ENCODE measurements around the gene CTPS2. TPM values are rescaled to one million over a fixed set of nuclear protein-coding genes. Genes with fewer than 3 reads are reported as not detected.
A peak's percentile ranks its signal among the peaks of the same experiment; 100 is the strongest.
"Not testable (repeated sequence)": the region's sequence is repeated elsewhere in the genome, so short reads cannot be mapped to it uniquely, and the experiment has no call there.

The CTPS2 gene, protein sequence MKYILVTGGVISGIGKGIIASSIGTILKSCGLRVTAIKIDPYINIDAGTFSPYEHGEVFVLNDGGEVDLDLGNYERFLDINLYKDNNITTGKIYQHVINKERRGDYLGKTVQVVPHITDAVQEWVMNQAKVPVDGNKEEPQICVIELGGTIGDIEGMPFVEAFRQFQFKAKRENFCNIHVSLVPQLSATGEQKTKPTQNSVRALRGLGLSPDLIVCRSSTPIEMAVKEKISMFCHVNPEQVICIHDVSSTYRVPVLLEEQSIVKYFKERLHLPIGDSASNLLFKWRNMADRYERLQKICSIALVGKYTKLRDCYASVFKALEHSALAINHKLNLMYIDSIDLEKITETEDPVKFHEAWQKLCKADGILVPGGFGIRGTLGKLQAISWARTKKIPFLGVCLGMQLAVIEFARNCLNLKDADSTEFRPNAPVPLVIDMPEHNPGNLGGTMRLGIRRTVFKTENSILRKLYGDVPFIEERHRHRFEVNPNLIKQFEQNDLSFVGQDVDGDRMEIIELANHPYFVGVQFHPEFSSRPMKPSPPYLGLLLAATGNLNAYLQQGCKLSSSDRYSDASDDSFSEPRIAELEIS
- total RNA-seq (10 to 100 TPM; 11.8 to 17.6 TPM), polyA plus RNA-seq (10 to 100 TPM in 1 of 2 donors, 1 to 10 TPM in 1; 5.1 to 12.4 TPM)
- long read RNA-seq, donor 1, partial matches to known transcripts = 2 of 6 reads
- long read RNA-seq, donor 1, other reads (novel, unspliced or antisense) = 4 of 6 reads
- long read RNA-seq, donor 2, partial matches to known transcripts = 2 of 11 reads
- long read RNA-seq, donor 2, other reads (novel, unspliced or antisense) = 6 of 11 reads

DNA sequence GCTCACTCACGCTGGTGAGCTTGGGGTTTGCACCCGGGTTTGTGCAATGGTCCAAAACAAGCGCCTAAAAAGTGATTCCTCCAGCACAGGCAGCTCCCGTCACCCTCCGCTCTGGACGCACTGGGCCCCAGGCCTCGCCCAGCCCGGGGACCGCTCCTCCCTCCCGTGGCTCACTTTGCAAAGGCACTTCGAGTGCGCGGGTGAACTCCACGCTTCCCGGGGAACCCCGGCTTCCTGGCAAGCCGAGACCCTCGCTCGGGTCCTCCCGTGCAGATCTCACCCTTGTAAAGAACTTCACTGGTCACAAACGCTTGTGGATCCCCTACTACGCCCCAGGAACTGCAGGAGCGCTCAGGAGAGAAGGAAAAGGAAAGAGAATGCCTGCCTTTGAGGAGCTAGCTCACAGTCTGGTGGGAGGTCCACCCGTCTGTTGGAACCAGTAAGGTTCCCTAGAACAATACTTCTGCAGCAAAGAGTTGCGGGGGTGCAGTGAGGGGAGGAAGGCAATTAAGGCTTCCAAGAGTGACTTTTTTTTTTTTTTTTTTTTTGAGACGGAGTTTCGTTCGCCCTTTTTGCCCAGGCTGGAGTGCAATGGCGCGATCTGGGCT lies at the start of gene CTPS2:
CTPS2 (minus strand) TSS at position 122 of the 608 bp plus-strand sequence. CDS start 9,767 bp downstream, outside the sequence.
- Histone ChIP-seq H3K27ac (ENCODE audit: low read depth in 1 of 2, low read length in 2 of 2) (peak within 1 kb of the TSS; percentile 31 to 94), H3K9me3 (ENCODE audit: control insufficient read depth, low read length) (no peaks in the 10 kb centered on the region), H3K27me3 (ENCODE audit: control insufficient read depth in 1 of 2, insufficient read depth in 2 of 2, low read length in 1 of 2) (no peaks in the 10 kb centered on the region), H3K4me3 (ENCODE audit: low read length in 2 of 2) (peak within 1 kb of the TSS; percentile 70 to 89), H3K4me1 (ENCODE audit: control insufficient read depth in 1 of 2, insufficient read depth in 2 of 2, low read length in 2 of 2) (no peaks in the 10 kb centered on the region), H3K36me3 (ENCODE audit: control insufficient read depth in 1 of 2, insufficient read depth in 2 of 2, low read length in 1 of 2) (no peaks in the 10 kb centered on the region)
- DNase-seq (peak; percentile 80 to 88), ATAC-seq (ENCODE audit: low FRiP score) (peak; percentile 90)
- WGBS, 2 donors = 4 to 10% methylated on average over 29 to 30 of the region's 30 CpGs
- intact Hi-C loops (cut with DNase I) = loop anchor here in 1 of 2 donors (10.0 kb wide), 1 partner anchor 1038 kb away; no protein-coding TSS in a partner anchor

DNA sequence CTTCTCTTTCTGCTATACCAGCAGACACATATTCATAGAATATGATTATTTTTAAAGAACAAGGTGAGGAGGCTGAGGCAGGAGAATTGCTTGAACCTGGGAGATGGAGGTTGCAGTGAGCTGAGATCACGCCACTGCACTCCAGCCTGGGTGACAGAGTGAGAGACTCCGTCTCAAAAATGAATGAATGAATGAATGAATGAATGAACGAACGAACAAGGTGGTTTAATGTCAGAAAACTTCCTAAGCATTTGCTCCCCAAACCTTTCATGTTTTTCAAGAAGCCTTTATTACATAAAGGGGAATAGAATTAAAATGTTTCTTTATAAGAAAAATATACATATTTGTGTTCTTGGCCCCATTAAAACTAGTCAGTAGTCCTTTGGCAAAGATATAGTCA lies 49.0 kb upstream of the CTPS2 start:
- intact Hi-C loops (cut with DNase I); DNase-seq; ATAC-seq (ENCODE audit: low FRiP score); H3K4me3 ChIP-seq (ENCODE audit: low read length in 2 of 2); H3K27ac ChIP-seq (ENCODE audit: low read depth in 1 of 2, low read length in 2 of 2); H3K36me3 ChIP-seq (ENCODE audit: control insufficient read depth in 1 of 2, insufficient read depth in 2 of 2, low read length in 1 of 2); H3K4me1 ChIP-seq (ENCODE audit: control insufficient read depth in 1 of 2, insufficient read depth in 2 of 2, low read length in 2 of 2); H3K9me3 ChIP-seq (ENCODE audit: control insufficient read depth, low read length); H3K27me3 ChIP-seq (ENCODE audit: control insufficient read depth in 1 of 2, insufficient read depth in 2 of 2, low read length in 1 of 2): not testable (repeated sequence)
- WGBS, 2 donors = 91 to 93% methylated on average over 4 of the region's 4 CpGs

DNA sequence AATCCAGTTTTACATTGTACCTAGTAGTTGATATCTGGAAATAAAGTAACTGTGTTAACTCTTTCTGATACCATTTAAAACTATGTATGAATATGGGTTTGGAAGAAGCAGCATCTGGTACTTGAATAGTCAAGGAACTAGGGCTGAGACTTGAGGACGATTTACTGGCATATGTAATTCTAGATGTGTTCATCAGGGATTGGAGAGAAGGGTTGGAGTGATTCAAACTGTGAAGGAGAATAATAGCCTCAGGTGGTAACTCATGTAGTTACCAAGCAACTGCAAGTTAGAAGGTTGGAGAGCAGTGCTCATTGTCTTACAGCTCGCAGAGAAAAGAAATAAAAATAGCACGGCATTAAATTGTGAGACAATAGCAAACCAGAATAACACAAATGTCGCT lies 44.3 kb upstream of the CTPS2 start:
- Histone ChIP-seq H3K27me3 (ENCODE audit: control insufficient read depth in 1 of 2, insufficient read depth in 2 of 2, low read length in 1 of 2) (no peaks in the 10 kb centered on the region), H3K4me1 (ENCODE audit: control insufficient read depth in 1 of 2, insufficient read depth in 2 of 2, low read length in 2 of 2) (no peaks in the 10 kb centered on the region), H3K27ac (ENCODE audit: low read depth in 1 of 2, low read length in 2 of 2) (no peak overlapping the region), H3K9me3 (ENCODE audit: control insufficient read depth, low read length) (no peaks in the 10 kb centered on the region), H3K36me3 (ENCODE audit: control insufficient read depth in 1 of 2, insufficient read depth in 2 of 2, low read length in 1 of 2) (peaks cover 0 to 12% of the 10 kb centered on the region in 2 donors), H3K4me3 (ENCODE audit: low read length in 2 of 2) (no peak overlapping the region)
- intact Hi-C loops (cut with DNase I) = no loop called here
- DNase-seq (no peak), ATAC-seq (ENCODE audit: low FRiP score) (no peak)
- WGBS, 2 donors = 86 to 92% methylated on average over 4 of the region's 4 CpGs

DNA sequence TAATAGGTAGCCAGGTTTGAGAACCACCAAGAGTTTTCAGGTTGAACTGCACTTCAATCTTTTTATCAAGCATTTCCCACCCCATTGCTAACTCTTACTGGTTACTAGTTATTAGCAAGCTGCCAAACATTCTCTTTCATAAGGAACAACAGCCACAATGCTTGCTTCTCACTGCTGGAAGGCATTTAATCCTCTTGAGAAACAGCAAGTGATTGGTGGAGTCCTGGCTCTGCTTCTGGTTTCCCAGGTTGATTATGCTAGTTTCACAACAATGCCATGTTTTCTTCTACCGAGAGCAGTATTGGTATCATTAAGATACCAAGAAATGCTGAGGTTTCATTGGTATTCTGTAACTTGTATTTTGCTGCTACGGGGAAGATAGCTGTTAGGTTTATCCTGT lies 41.5 kb upstream of the CTPS2 start:
- H3K27me3 ChIP-seq (ENCODE audit: control insufficient read depth in 1 of 2, insufficient read depth in 2 of 2, low read length in 1 of 2) = no peaks in the 10 kb centered on the region
- WGBS, 2 donors = 96 to 100% methylated on average over 2 of the region's 2 CpGs

DNA sequence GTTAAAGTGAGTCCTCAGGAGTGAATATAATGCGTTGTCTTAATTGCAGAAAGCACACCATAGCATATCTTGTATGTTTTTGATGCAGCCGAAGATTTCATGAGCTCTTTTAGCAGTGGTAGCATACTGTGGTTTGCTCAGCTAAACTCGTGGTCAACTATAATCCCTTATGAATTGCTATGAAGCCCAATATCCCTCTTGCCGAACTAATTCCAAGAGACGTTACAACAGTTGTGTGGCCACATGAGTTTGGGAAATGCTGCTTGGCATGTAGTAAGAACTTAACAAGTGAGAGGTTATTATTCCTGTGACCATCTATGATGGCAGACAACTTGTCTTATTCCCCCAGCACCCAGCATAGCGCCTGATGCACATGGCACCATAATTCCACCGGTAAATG lies 37.7 kb upstream of the CTPS2 start:
- 95 to 97% methylated on average over 7 of the region's 7 CpGs for WGBS, 2 donors
- Histone ChIP-seq H3K27me3 (ENCODE audit: control insufficient read depth in 1 of 2, insufficient read depth in 2 of 2, low read length in 1 of 2) (no peaks in the 10 kb centered on the region), H3K36me3 (ENCODE audit: control insufficient read depth in 1 of 2, insufficient read depth in 2 of 2, low read length in 1 of 2) (peaks cover 0 to 8% of the 10 kb centered on the region in 2 donors), H3K4me1 (ENCODE audit: control insufficient read depth in 1 of 2, insufficient read depth in 2 of 2, low read length in 2 of 2) (no peaks in the 10 kb centered on the region), H3K9me3 (ENCODE audit: control insufficient read depth, low read length) (no peaks in the 10 kb centered on the region), H3K4me3 (ENCODE audit: low read length in 2 of 2) (no peak overlapping the region), H3K27ac (ENCODE audit: low read depth in 1 of 2, low read length in 2 of 2) (no peak overlapping the region)
- no peak for DNase-seq
- intact Hi-C loops (cut with DNase I) = no loop called here
- no peak for ATAC-seq (ENCODE audit: low FRiP score)

More for the DNA sequence above, 41.5 kb upstream of the CTPS2 start:
- H3K36me3 ChIP-seq (ENCODE audit: control insufficient read depth in 1 of 2, insufficient read depth in 2 of 2, low read length in 1 of 2) = peaks cover 0 to 12% of the 10 kb centered on the region in 2 donors
- H3K9me3 ChIP-seq (ENCODE audit: control insufficient read depth, low read length) = no peaks in the 10 kb centered on the region
- no peak overlapping the region for H3K27ac ChIP-seq (ENCODE audit: low read depth in 1 of 2, low read length in 2 of 2)
- intact Hi-C loops (cut with DNase I) = no loop called here
- no peaks in the 10 kb centered on the region for H3K4me1 ChIP-seq (ENCODE audit: control insufficient read depth in 1 of 2, insufficient read depth in 2 of 2, low read length in 2 of 2)
- DNase-seq (no peak), ATAC-seq (ENCODE audit: low FRiP score) (no peak)
- H3K4me3 ChIP-seq (ENCODE audit: low read length in 2 of 2) = no peak overlapping the region

DNA sequence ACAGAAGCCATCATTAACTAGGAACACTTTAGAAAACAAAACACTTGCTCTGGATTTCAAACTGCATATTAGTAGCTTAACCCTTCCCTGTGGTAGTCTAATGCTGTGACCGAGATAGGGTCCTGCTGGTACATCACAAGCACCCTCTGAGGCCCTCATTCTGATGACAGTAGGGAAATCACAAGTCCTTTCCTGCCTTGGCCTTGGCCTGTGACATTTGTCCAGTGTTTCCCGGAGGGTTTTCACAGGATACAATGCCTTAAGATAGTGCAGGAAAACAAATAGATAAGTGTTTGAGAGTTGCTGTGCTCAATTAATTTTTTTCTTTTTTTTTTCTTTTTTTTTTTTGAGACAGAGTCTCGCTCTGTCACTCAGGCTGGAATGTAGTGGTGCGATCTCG lies 36.0 kb upstream of the CTPS2 start:
- no peak overlapping the region for H3K27ac ChIP-seq (ENCODE audit: low read depth in 1 of 2, low read length in 2 of 2)
- no peak overlapping the region for H3K4me3 ChIP-seq (ENCODE audit: low read length in 2 of 2)
- DNase-seq (no peak), ATAC-seq (ENCODE audit: low FRiP score) (no peak)
- intact Hi-C loops (cut with DNase I) = no loop called here
- peaks cover 2 to 8% of the 10 kb centered on the region in 2 donors for H3K36me3 ChIP-seq (ENCODE audit: control insufficient read depth in 1 of 2, insufficient read depth in 2 of 2, low read length in 1 of 2)
- H3K9me3 ChIP-seq (ENCODE audit: control insufficient read depth, low read length) = no peaks in the 10 kb centered on the region
- 89 to 99% methylated on average over 5 of the region's 5 CpGs for WGBS, 2 donors
- H3K4me1 ChIP-seq (ENCODE audit: control insufficient read depth in 1 of 2, insufficient read depth in 2 of 2, low read length in 2 of 2) = no peaks in the 10 kb centered on the region
- H3K27me3 ChIP-seq (ENCODE audit: control insufficient read depth in 1 of 2, insufficient read depth in 2 of 2, low read length in 1 of 2) = no peaks in the 10 kb centered on the region

DNA sequence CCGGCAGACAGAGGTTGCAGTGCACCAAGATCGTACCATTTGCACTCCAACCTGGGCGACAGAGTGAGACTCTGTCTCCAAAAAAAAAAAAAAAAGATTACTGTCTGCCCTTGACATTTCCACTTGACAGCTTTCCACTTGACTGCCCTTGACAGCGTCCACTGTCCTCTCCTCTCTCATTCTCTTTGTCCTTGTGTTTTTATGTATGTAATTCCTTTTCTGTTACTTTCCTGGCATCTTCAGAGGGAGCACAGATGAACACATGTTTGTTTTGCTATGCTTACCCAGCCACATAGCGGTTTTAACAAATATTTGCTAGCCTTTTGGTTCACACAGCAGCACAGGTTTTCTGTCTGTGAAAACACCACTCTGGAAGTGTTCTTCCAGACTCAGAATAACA lies 33.2 kb upstream of the CTPS2 start:
- intact Hi-C loops (cut with DNase I) = no loop called here
- Histone ChIP-seq H3K27me3 (ENCODE audit: control insufficient read depth in 1 of 2, insufficient read depth in 2 of 2, low read length in 1 of 2) (no peaks in the 10 kb centered on the region), H3K36me3 (ENCODE audit: control insufficient read depth in 1 of 2, insufficient read depth in 2 of 2, low read length in 1 of 2) (peaks cover 2 to 8% of the 10 kb centered on the region in 2 donors), H3K9me3 (ENCODE audit: control insufficient read depth, low read length) (no peaks in the 10 kb centered on the region), H3K27ac (ENCODE audit: low read depth in 1 of 2, low read length in 2 of 2) (no peak overlapping the region), H3K4me3 (ENCODE audit: low read length in 2 of 2) (no peak overlapping the region), H3K4me1 (ENCODE audit: control insufficient read depth in 1 of 2, insufficient read depth in 2 of 2, low read length in 2 of 2) (no peaks in the 10 kb centered on the region)
- DNase-seq (no peak), ATAC-seq (ENCODE audit: low FRiP score) (no peak)
- 89 to 97% methylated on average over 5 of the region's 5 CpGs for WGBS, 2 donors

DNA sequence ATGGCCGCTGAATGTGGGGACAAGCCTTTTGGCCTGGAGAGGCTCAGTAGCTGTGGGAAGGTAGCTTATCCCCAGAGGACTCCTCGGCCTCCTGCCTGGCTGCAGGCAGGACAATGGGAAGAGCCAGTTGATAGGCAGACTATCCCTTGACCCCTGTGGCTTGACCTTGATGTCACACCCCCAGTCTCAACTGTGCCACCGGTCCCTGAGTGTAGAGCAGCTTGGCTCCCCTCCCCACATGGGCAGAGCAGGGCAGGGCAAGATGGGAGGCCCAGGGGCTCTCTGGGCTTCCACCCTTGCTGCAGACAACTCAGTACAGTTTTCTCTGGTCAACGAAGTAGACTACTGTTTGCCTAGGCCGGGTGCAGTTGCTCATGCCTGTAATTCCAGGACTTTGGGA lies 32.6 kb upstream of the CTPS2 start:
- no peaks in the 10 kb centered on the region for H3K27me3 ChIP-seq (ENCODE audit: control insufficient read depth in 1 of 2, insufficient read depth in 2 of 2, low read length in 1 of 2)
- WGBS, 2 donors = 91 to 92% methylated on average over 5 of the region's 5 CpGs
- no peaks in the 10 kb centered on the region for H3K9me3 ChIP-seq (ENCODE audit: control insufficient read depth, low read length)
- intact Hi-C loops (cut with DNase I) = no loop called here
- ATAC-seq (ENCODE audit: low FRiP score) (no peak), DNase-seq (no peak)
- H3K27ac ChIP-seq (ENCODE audit: low read depth in 1 of 2, low read length in 2 of 2) = no peak overlapping the region
- no peaks in the 10 kb centered on the region for H3K4me1 ChIP-seq (ENCODE audit: control insufficient read depth in 1 of 2, insufficient read depth in 2 of 2, low read length in 2 of 2)
- peaks cover 2 to 8% of the 10 kb centered on the region in 2 donors for H3K36me3 ChIP-seq (ENCODE audit: control insufficient read depth in 1 of 2, insufficient read depth in 2 of 2, low read length in 1 of 2)
- H3K4me3 ChIP-seq (ENCODE audit: low read length in 2 of 2) = no peak overlapping the region

All from aorta (tissue), 5 donors.